Neural progenitor cell (in vitro differentiated cells): ENCODE measurements around the gene GFPT1. TPM values are rescaled to one million over a fixed set of nuclear protein-coding genes. Genes with fewer than 3 reads are reported as not detected.

Experiments used
- DNase-seq: peaks from one replicate; pipeline ENCODE4 v3.0.0-alpha.2; 2016; ENCODE audit warnings: low spot score
- H2AFZ ChIP-seq: fragments of 200-600 bp; sonication (generic); replicated peaks from 2 replicates; pipeline ENCODE4 v1.6.1; 2016; ENCODE audit warnings: antibody characterized with exemption
- H3F3A ChIP-seq: fragments of 200-600 bp; sonication (generic); 2 replicates; pipeline ENCODE4 v1.6.1; 2016; ENCODE audit warnings: antibody characterized with exemption, low read depth
- H3K27ac ChIP-seq: fragments of 200-600 bp; sonication (generic); 2 replicates; pipeline ENCODE4 v1.5.1; 2016; ENCODE audit warnings: mild to moderate bottlenecking
- H3K27me3 ChIP-seq: fragments of 200-600 bp; sonication (generic); 2 replicates; pipeline ENCODE4 v1.6.1; 2016; ENCODE audit warnings: mild to moderate bottlenecking, moderate library complexity
- H3K36me3 ChIP-seq: fragments of 200-600 bp; sonication (generic); 2 replicates; pipeline ENCODE4 v1.5.1; 2016
- H3K4me1 ChIP-seq: fragments of 200-600 bp; sonication (generic); 2 replicates; pipeline ENCODE4 v1.6.1; 2016; ENCODE audit warnings: mixed run types
- H3K4me2 ChIP-seq: fragments of 200-600 bp; sonication (generic); 2 replicates; pipeline ENCODE4 v1.6.1; 2016
- H3K4me3 ChIP-seq: fragments of 200-600 bp; sonication (generic); 2 replicates; pipeline ENCODE4 v1.5.1; 2016
- H3K79me2 ChIP-seq: fragments of 200-600 bp; sonication (generic); 2 replicates; pipeline ENCODE4 v1.6.1; 2016; ENCODE audit warnings: low read depth
- H3K9ac ChIP-seq: fragments of 200-600 bp; sonication (generic); 2 replicates; pipeline ENCODE4 v1.6.1; 2016
- H3K9me3 ChIP-seq: fragments of 200-600 bp; sonication (generic); 2 replicates; pipeline ENCODE4 v1.5.1; 2016; ENCODE audit warnings: low read depth
- H4K20me1 ChIP-seq: fragments of 200-600 bp; sonication (generic); 2 replicates; pipeline ENCODE4 v1.6.1; 2016; ENCODE audit warnings: low read depth
- H3K27ac Mint-ChIP-seq: 3 replicates; pipeline ENCODE4 v1.8.0; 2021; ENCODE audit warnings: mixed read lengths
- H3K27me3 Mint-ChIP-seq: 2 replicates; pipeline ENCODE4 v1.8.0; 2022; ENCODE audit warnings: low read depth, mild to moderate bottlenecking, inconsistent platforms, moderate library complexity, mixed read lengths; ENCODE audit not compliant: insufficient read depth
- H3K36me3 Mint-ChIP-seq: 3 replicates; pipeline ENCODE4 v1.8.0; 2021; ENCODE audit warnings: mixed read lengths
- H3K4me1 Mint-ChIP-seq: 3 replicates; pipeline ENCODE4 v1.8.0; 2021; ENCODE audit warnings: mixed read lengths
- H3K4me3 Mint-ChIP-seq: 3 replicates; pipeline ENCODE4 v1.8.0; 2021; ENCODE audit warnings: mild to moderate bottlenecking, moderate library complexity, mixed read lengths
- H3K9me3 Mint-ChIP-seq: 3 replicates; pipeline ENCODE4 v1.8.0; 2020; ENCODE audit warnings: mixed read lengths
- EZH2 ChIP-seq: fragments of 200-600 bp; sonication (generic); IDR thresholded peaks from 2 replicates; pipeline ENCODE4 v1.6.1; 2017; ENCODE audit warnings: antibody characterized with exemption, mild to moderate bottlenecking, moderate library complexity
- EZH2phosphoT487 ChIP-seq: fragments of 200-600 bp; sonication (generic); IDR thresholded peaks from 2 replicates; pipeline ENCODE4 v1.6.1; 2017; ENCODE audit warnings: antibody characterized with exemption
- total RNA-seq: library from RNA; depleted of rRNA; stranded (reverse); fragments of >200 nt; gene quantifications from 2 replicates; pipeline ENCODE4 v1.2.3, GENCODE V29; 2015; ENCODE audit warnings: low replicate concordance
- TF ChIP-seq, protein P1 (sequence below): fragments of 200-600 bp; sonication (generic); IDR thresholded peaks from 2 replicates; pipeline ENCODE4 v1.5.1; 2017; ENCODE audit warnings: antibody characterized with exemption, mild to moderate bottlenecking

The GFPT1 gene
- total RNA-seq, 1 donor from 2014 or later, result 54.3 TPM

DNA sequence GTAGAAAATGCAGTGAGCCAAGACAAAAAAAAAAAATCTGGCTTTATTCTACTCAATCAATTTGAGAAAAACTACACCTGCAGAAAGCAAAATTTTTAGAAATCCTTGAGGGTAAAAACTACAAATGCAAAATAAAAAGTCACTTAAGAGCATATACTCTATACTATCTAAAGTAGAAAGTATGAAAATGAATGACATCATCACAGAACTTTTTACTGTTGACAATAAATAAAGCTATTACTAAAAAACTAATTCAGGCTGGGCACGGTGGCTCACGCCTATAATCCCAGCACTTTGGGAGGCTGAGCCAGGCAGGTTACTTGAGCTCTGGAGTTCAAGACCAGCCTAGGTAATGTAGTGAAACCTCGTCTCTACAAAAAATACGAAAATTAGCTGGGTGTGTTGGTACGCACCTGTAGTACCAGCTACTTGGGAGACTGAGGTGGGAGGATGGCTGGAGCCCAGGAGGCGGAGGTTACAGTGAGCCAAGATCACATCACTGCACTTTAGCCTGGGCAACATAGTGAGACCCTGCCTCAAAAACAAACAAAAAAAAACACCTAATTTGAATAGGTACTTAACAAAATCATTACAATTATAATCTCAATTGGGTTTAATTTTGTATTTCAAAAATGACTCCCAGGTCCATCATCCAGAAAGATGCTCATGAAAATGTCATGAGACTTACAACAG, 42.6 kb upstream of the GFPT1 start:
- Histone ChIP-seq H3K36me3 (no peaks in the 10 kb centered on the region), H3K27ac (no peak overlapping the region)
- H3K27me3 Mint-ChIP-seq, result no peaks in the 10 kb centered on the region

GRCh38 chr2:69428981-69429380, 42.0 kb upstream of the GFPT1 start:
- Mint-ChIP-seq H3K36me3 (peaks cover 9% of the 10 kb centered on the region), H3K27me3 (no peaks in the 10 kb centered on the region), H3K9me3 (no peaks in the 10 kb centered on the region), H3K4me3 (no peak overlapping the region), H3K4me1 (no peaks in the 10 kb centered on the region), H3K27ac (peak overlapping the region; percentile 42)
- no peaks in the 10 kb centered on the region for H3F3A ChIP-seq
- H2AFZ ChIP-seq, result no peak overlapping the region
- peaks cover 2% of the 10 kb centered on the region for H3K79me2 ChIP-seq
- TF ChIP-seq, protein P1, sequence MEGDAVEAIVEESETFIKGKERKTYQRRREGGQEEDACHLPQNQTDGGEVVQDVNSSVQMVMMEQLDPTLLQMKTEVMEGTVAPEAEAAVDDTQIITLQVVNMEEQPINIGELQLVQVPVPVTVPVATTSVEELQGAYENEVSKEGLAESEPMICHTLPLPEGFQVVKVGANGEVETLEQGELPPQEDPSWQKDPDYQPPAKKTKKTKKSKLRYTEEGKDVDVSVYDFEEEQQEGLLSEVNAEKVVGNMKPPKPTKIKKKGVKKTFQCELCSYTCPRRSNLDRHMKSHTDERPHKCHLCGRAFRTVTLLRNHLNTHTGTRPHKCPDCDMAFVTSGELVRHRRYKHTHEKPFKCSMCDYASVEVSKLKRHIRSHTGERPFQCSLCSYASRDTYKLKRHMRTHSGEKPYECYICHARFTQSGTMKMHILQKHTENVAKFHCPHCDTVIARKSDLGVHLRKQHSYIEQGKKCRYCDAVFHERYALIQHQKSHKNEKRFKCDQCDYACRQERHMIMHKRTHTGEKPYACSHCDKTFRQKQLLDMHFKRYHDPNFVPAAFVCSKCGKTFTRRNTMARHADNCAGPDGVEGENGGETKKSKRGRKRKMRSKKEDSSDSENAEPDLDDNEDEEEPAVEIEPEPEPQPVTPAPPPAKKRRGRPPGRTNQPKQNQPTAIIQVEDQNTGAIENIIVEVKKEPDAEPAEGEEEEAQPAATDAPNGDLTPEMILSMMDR, result no peak
- TF ChIP-seq EZH2phosphoT487 (no peak), EZH2 (no peak)
- H4K20me1 ChIP-seq, result no peaks in the 10 kb centered on the region
- no peaks in the 10 kb centered on the region for H3K9me3 ChIP-seq
- no peaks in the 10 kb centered on the region for H3K4me1 ChIP-seq
- no peaks in the 10 kb centered on the region for H3K27me3 ChIP-seq
- no peak overlapping the region for H3K9ac ChIP-seq
- no peak for DNase-seq
- no peak overlapping the region for H3K27ac ChIP-seq
- no peak overlapping the region for H3K4me3 ChIP-seq
- H3K4me2 ChIP-seq, result no peak overlapping the region
- no peaks in the 10 kb centered on the region for H3K36me3 ChIP-seq

More for the DNA sequence above, 42.6 kb upstream of the GFPT1 start:
- no peaks in the 10 kb centered on the region for H3K9me3 Mint-ChIP-seq
- H3K27ac Mint-ChIP-seq, result no peak overlapping the region
- no peak overlapping the region for H3K4me2 ChIP-seq
- H3K79me2 ChIP-seq, result peaks cover 9% of the 10 kb centered on the region
- H3K36me3 Mint-ChIP-seq, result peaks cover 13% of the 10 kb centered on the region
- H3K4me1 ChIP-seq, result no peaks in the 10 kb centered on the region
- H3F3A ChIP-seq, result no peaks in the 10 kb centered on the region
- H3K9me3 ChIP-seq, result no peaks in the 10 kb centered on the region
- no peak overlapping the region for H2AFZ ChIP-seq
- H3K4me3 Mint-ChIP-seq, result no peak overlapping the region
- DNase-seq, result no peak
- no peak overlapping the region for H3K9ac ChIP-seq
- no peaks in the 10 kb centered on the region for H4K20me1 ChIP-seq
- TF ChIP-seq, protein P1, result no peak
- TF ChIP-seq EZH2phosphoT487, result no peak
- peaks cover under 1% of the 10 kb centered on the region for H3K4me1 Mint-ChIP-seq
- no peaks in the 10 kb centered on the region for H3K27me3 ChIP-seq
- no peak overlapping the region for H3K4me3 ChIP-seq

- Mint-ChIP-seq H3K4me1 (no peaks in the 10 kb centered on the region), H3K4me3 (no peak overlapping the region), H3K27ac (no peak overlapping the region), H3K9me3 (no peaks in the 10 kb centered on the region), H3K27me3 (no peaks in the 10 kb centered on the region), H3K36me3 (peaks cover 20% of the 10 kb centered on the region)
- Histone ChIP-seq H2AFZ (no peak overlapping the region), H3K4me1 (no peaks in the 10 kb centered on the region), H3K27ac (no peak overlapping the region), H3K4me2 (no peak overlapping the region), H3K9ac (no peak overlapping the region), H3F3A (no peaks in the 10 kb centered on the region), H3K79me2 (no peaks in the 10 kb centered on the region), H3K4me3 (no peak overlapping the region), H3K36me3 (peaks cover 9% of the 10 kb centered on the region), H4K20me1 (no peaks in the 10 kb centered on the region), H3K27me3 (no peaks in the 10 kb centered on the region), H3K9me3 (no peaks in the 10 kb centered on the region)
- no peak for DNase-seq
- TF ChIP-seq EZH2phosphoT487 (no peak), EZH2 (no peak)
- TF ChIP-seq, protein P1, result no peak
Measured at GRCh38 chr2:69424419-69424818, 37.4 kb upstream of the GFPT1 start.
